DOHH2 (cell line): ENCODE results near the gene CNGB1.

ENCODE experiments used
- CTCF ChIP-seq: fragments of 200-600 bp; sonication (generic); IDR thresholded peaks from one replicate; pipeline ENCODE4 v1.5.1; 2014; ENCODE audit warnings: antibody characterized with exemption, mild to moderate bottlenecking, low read depth, low read length; ENCODE audit not compliant: poor library complexity, severe bottlenecking
- EZH2phosphoT487 ChIP-seq: fragments of 200-600 bp; sonication (generic); IDR thresholded peaks from 2 replicates; pipeline ENCODE4 v1.6.1; 2017; ENCODE audit warnings: borderline replicate concordance, mild to moderate bottlenecking, antibody characterized with exemption, low read length, moderate library complexity, mixed read lengths

GRCh38 chr16:58000706-58001676 lies 30.1 kb upstream of the CNGB1 start, which contains the start of gene USB1:
- TF ChIP-seq CTCF (peak; percentile 53), EZH2phosphoT487 (no peak)
